Esophagus muscularis mucosa (tissue), 3 donors: ENCODE data around the gene ABCC11.

Source experiments
- POLR2A ChIP-seq: fragments of 450-650 bp; IDR thresholded peaks from one replicate; pipeline ENCODE4 v1.6.1; 2017; ENCODE audit warnings: antibody characterized with exemption, moderate library complexity, mild to moderate bottlenecking, low read depth
- TF ChIP-seq, protein P1 (sequence below), 3 experiments: fragments of 200-600 bp in 2 of 3; fragments of 450-650 bp in 1 of 3; sonication (generic) in 2 of 3; IDR thresholded peaks; one replicate each; pipeline ENCODE4 v1.5.1; 2017 to 2019; ENCODE audit warnings: antibody characterized with exemption in 3 of 3, mild to moderate bottlenecking in 2 of 3, moderate library complexity in 1 of 3

- TF ChIP-seq, protein P1, sequence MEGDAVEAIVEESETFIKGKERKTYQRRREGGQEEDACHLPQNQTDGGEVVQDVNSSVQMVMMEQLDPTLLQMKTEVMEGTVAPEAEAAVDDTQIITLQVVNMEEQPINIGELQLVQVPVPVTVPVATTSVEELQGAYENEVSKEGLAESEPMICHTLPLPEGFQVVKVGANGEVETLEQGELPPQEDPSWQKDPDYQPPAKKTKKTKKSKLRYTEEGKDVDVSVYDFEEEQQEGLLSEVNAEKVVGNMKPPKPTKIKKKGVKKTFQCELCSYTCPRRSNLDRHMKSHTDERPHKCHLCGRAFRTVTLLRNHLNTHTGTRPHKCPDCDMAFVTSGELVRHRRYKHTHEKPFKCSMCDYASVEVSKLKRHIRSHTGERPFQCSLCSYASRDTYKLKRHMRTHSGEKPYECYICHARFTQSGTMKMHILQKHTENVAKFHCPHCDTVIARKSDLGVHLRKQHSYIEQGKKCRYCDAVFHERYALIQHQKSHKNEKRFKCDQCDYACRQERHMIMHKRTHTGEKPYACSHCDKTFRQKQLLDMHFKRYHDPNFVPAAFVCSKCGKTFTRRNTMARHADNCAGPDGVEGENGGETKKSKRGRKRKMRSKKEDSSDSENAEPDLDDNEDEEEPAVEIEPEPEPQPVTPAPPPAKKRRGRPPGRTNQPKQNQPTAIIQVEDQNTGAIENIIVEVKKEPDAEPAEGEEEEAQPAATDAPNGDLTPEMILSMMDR (IDR thresholded peaks at IDR 0.05) = no peak
- no peak for TF ChIP-seq POLR2A
Observed at GRCh38 chr16:48146131-48146530, 101.2 kb downstream of the ABCC11 start.
